GM18508 (cell line): ENCODE data around the gene PGF.

ENCODE experiments used
- ATAC-seq: cut with Tn5 transposase; IDR thresholded peaks from one replicate; pipeline ENCODE4 v1.9.1; 2021; ENCODE audit warnings: moderate number of reproducible peaks; ENCODE audit not compliant: insufficient read depth, unreplicated experiment

The PGF gene

DNA sequence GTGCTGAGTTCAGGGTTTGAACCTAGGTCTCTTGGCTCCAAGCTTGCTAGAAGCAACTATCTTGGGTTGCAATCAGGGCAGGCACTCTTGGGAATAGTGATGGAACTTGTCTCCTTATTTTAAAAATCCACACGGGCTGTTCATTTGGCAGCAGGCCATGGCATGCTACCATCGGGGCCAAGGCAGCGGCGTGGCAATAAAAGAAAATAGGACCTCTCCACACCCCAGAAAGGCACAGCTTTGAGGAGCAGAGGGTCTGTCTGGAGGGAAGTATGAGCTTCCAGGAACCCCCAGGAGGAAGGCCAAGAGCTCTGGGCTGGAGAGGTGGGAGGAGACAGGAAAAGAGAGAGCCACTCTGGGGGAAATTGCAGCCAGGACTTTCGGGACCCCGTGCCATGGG is 47.7 kb downstream of the PGF start:
- ATAC-seq: no peak

DNA sequence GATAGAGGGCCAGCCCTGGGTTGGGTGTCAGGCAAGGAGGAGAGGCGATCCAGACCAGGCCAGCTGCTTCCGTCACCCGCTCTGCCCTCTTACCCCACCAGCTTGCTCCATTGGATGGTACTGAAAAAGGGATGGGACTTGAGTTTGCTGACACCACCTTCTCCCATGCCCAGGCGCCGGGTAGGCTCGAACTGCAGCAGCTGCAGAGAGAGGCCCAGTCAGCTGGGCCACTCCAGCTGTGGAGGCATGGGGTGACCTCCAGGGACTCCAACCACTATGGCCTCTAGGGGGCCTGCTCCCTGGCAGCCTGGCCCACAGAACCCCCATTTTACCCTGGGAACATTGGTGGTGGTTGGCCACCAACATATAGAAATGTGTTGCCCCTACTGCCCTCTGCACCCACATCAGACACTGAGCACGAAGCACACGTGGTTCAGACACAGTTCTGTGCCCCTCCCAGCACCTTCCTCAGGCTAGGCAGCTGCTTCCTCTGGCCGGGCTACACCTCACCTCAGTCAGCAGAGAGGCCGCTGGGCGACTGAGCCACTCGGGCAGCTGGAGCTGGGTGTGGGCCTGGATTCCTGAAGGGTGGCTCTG is 48.4 kb downstream of the PGF start:
- ATAC-seq: no peak

DNA sequence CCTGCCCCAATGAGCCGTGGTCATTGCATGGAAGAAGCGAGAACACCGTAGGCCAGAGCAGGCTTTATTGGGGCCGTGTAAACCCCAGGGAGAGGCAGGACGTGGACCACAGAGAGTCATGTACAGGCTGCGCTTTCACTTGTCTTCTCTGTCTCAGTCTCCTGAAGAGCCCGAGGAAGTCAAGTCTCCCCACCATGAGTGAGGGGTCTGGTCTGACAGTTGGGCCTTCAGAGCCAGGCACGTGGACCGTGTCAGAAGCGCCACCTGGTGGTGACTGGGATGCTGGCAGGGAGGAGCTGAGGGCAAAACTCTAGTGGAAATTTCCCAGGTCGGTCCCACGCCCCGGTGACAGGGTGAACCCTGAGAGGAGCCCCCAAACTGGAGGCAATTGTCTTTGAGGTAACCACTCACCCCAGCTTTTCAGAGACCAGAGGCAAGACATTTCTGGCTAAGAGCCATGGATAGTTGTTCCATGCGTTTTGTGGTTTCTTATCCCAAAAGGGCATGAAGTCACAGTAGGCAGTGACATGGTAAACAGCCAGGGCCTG is 49.7 kb downstream of the PGF start:
- no peak for ATAC-seq

DNA sequence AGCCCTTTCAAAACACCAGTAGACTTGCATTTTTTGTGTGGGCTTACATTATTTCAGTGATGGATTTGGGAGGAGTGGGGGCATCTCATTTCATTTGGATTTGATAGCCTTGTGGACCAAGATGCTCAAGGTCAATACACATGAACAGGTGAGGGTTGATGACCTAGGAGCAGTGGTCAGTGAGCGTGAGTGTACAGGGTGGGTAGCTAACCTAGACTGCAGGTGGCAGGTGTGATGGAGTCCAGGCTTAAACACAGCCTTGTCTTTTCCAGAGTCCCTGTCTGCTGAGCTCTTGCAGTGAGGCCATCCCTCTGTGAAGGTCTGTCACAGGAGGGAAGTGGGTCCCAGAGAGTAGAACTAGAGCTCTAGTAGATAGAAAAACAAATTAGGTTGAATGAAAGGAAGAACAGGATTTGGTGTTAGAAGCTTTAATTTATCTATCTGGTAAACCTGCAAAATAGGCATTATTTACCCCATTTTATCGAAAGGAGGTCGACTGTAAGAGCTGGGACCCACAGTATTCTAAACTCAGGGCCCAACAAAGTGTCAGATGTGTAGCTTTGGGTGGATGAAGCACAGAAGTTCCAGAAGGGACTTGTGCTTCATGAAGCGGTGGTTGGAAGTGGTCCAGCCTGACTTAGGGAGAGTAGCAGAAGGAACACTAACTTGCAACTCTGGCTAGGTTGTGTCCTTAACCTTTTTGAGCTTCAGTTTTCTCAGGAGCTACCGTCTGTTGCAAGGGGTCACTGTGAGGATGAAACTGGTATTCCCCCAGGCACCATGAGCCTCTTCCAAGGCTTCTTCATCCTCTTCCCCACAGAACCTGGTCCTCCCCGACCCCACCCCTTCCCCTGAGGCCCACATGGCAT is 50.5 kb downstream of the PGF start:
- no peak for ATAC-seq

DNA sequence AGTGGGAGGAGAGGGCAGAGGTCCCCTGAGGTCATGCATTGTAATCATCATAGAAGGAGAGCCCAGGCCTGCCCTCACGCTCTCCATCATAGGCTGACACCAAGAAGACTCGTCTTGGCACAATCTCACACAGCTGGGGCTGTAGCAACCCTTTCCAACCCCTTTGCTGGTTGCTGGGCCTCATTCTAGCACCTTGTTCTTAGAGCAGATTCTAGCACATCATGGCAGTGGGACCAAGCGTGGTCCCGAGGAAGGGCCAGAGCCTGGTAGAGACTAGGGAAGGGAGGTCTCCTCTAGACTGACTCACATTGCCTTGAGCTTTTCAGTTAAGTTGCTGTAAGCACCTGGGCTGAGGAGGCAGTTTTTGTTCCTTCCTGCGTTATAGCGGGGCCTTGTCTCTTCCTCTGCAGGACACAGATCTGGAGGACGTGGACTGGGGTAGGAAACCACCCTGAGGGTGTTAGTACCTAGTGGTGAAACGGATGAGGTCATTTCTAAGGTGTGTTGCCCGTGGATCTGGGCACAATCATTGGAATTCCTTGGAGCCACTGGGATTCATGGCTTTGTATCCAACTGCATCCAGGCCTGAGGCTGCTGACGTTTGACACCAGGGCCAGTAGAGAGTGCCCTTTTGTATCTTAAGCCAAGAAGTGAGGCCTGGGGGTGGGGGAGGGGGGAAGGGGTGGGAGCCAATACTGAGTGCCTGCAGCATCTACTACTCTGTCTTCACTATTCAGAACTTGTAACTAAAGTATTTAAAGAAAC is 52.3 kb downstream of the PGF start:
- no peak for ATAC-seq

DNA sequence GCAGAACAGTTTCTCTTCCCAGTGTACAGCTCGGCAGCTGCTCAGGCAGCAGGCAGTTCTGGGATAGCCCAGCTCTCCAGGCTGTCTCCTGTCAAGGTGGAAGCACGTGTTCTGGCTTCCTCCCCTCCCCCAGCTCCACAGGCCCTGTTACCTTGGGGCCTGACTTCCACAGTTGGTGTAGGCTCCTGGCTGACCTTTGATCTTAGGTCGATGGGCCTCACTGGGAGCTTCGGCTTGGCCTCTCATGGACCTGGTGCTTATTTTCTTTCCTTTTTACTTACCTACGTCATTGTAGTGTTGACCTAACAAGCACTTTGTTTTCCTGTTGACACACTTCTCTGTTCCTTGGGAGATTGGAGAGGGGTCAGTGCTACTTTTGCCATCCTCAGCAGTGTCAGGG is 56.7 kb downstream of the PGF start:
- no peak for ATAC-seq

DNA sequence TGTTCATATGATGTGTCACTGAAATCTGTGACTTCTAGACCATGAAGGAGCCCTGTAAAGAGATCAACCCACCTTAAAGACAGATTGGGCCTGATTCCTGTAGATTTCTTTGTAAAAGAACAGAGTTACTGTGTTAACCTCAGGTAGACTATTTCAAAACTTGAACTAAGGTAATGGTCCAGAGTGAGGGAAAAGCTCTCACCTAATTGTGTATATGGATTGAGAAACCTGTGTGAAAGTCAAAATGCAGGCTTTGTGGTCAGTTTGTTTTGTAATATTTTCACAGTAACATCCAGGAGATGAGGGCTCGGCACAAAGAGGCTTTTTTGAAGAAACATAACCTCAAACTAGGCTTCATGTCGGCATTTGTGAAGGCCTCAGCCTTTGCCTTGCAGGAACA is 57.3 kb downstream of the PGF start:
- ATAC-seq: no peak

DNA sequence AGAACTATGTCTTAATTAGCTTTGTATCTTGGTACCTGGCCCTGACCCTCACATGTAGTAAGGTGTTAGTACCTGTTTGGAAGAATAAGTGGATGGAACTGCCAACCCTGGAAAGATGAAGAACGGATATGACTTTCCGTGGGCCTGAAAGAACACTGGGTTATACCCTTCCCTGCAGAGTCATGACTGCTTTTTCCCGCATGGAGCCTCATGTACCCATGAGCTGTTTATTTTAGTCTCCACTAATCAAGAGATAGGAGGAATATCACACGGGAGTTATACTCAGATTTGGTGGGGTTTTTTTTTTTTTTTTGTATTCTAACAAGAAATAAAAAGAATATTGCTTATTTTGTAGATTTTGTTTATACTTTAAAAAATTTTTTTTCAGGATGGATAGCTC is 57.8 kb downstream of the PGF start:
- ATAC-seq: no peak

DNA sequence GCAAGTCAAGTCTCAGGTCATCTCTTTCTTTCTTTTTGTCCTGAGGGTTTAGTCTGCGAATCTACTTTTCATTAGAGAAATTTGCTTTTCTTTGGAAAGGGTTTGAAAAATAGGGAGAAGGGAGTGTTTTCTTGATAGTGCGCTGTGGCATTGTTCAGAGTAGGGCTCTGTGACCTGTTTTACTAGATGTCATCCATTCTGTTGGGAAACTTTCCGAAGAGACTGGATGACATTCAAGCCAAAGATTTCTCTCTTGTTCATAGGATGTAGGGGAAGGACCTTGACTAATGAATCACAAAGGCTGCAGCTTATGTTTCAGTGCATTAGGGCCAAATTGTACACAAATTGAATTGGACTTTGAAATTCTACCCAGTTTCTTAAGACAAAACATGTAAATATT is 59.0 kb downstream of the PGF start:
- ATAC-seq: no peak

DNA sequence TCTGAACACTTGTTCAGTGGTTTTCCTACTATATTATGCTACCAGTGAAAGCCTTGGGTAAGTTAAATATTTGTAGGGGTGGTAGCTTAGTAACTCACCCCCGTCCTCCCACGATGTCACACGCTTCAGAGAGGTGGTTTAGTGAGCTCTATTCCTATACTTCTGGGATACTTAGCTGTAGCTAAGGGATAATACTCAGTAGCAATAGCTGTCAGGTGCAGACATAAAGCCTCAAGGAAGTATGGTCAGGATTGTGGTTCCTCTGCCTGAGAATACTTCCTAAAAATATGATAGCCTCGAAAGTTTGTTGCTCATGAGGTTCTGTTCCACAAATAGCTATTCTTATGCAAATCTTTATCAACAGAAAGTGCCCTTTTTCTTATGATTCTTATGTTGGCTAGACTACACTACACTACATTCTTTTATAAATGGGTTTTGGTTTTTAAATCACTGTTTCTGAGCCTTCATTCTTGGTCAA is 61.7 kb downstream of the PGF start:
- no peak for ATAC-seq

DNA sequence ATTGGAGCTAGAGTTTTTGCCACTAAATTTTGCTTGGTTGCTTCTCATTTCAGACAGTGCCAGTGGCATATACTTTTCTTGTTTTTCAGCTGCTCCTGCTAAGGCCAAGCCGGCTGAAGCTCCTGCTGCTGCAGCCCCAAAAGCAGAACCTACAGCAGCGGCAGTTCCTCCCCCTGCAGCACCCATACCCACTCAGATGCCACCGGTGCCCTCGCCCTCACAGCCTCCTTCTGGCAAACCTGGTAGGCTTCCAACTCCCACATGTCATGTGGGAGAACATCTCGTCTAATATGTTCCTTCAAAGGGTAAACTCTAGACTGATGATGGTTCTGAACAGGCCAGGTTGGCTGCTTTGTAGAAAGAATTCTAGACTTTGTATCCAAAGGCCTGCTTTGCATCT is 62.7 kb downstream of the PGF start:
- no peak for ATAC-seq

DNA sequence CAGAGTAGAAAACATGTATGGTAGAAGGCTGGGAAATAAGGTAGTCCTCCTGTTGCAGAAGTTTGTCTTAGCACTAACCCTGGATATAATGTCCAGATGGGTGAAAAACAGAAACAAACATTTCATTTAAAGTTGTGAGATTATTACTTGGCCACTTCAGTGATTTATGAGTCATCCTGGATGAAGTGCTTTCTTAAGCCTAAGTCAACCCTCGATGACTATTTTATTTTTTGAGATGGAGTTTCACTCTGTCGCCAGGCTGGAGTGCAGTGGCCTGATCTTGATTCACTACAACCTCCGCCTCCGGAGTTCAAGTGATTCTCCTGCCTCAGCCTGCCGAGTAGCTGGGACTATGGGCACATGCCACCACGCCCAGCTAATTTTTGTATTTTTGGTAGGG is 63.5 kb downstream of the PGF start:
- ATAC-seq: no peak
